H1 (cell line): ENCODE results near the gene ZNF831. TPM values are rescaled to one million over a fixed set of nuclear protein-coding genes. Genes with fewer than 3 reads are reported as not detected.

Source experiments
- CTCF ChIA-PET: fragments of 300-600 bp; sonication (Branson Sonifier 250); formaldehyde crosslinking; loops from one replicate; lab custom pipeline; 2021; ENCODE audit not compliant: partially characterized antibody; lab: Charles Lee
- POLR2A ChIA-PET: fragments of 300-600 bp; sonication (Branson Sonifier 250); formaldehyde crosslinking; loops from one replicate; lab custom pipeline; 2021; ENCODE audit warnings: inconsistent platforms; ENCODE audit not compliant: partially characterized antibody; lab: Charles Lee
- DNase-seq, 2 experiments: peaks; one replicate each; pipeline versions ENCODE4 v3.0.0 to v3.0.0-alpha.2; 2010 to 2022; ENCODE audit warnings: low spot score in 2 of 2, low read depth in 1 of 2, mixed read lengths in 1 of 2
- FAIRE-seq: peaks from 2 replicates; lab custom pipeline; 2011; peaks lifted over from hg19 to GRCh38; lab: Jason Lieb, UNC
- H2AFZ ChIP-seq: 2 replicates; pipeline ENCODE4 v1.8.1; 2012; ENCODE audit warnings: low read length, inconsistent platforms
- H2AK5ac ChIP-seq: 2 replicates; pipeline ENCODE4 v1.6.1; 2013; ENCODE audit warnings: low read depth, low read length
- H2BK120ac ChIP-seq: replicated peaks from 2 replicates; pipeline ENCODE3; 2013; ENCODE audit warnings: low read depth, low read length, inconsistent platforms
- H2BK12ac ChIP-seq: 2 replicates; pipeline ENCODE4 v1.6.1; 2013; ENCODE audit warnings: low read depth, low read length
- H2BK15ac ChIP-seq: 2 replicates; pipeline ENCODE4 v1.6.1; 2013; ENCODE audit warnings: low read length
- H2BK20ac ChIP-seq: 2 replicates; pipeline ENCODE4 v1.6.1; 2013; ENCODE audit warnings: low read length
- H2BK5ac ChIP-seq: 2 replicates; pipeline ENCODE4 v1.6.1; 2013; ENCODE audit warnings: low read depth, low read length
- H3K14ac ChIP-seq: 2 replicates; pipeline ENCODE4 v1.6.1; 2013; ENCODE audit warnings: inconsistent platforms; ENCODE audit not compliant: insufficient read length
- H3K18ac ChIP-seq: 2 replicates; pipeline ENCODE4 v1.6.1; 2013; ENCODE audit warnings: low read length; ENCODE audit errors: extremely low read depth
- H3K23ac ChIP-seq: 2 replicates; pipeline ENCODE4 v1.6.1; 2013; ENCODE audit warnings: inconsistent platforms; ENCODE audit not compliant: insufficient read length
- H3K23me2 ChIP-seq: 2 replicates; pipeline ENCODE4 v1.6.1; 2013; ENCODE audit warnings: low read depth, low read length
- H3K27ac ChIP-seq: 2 replicates; pipeline ENCODE4 v1.6.1; 2011; ENCODE audit warnings: low read depth, low read length, inconsistent platforms
- H3K27me3 ChIP-seq, 4 experiments: replicated peaks in 1 of 4; 1 replicate in 1 of 4; 2 replicates in 3 of 4; pipeline versions ENCODE4 v1.6.1 to v1.8.1; 2011 to 2013; ENCODE audit warnings: low read length in 3 of 4, mild to moderate bottlenecking in 3 of 4, inconsistent platforms in 2 of 4, mixed read lengths in 2 of 4, moderate library complexity in 1 of 4; ENCODE audit not compliant: control insufficient read depth in 3 of 4, insufficient read depth in 3 of 4; ENCODE audit errors: extremely low read depth in 1 of 4
- H3K36me3 ChIP-seq, 4 experiments: 2 replicates each; pipeline versions ENCODE4 v1.6.1 to v1.8.1; 2011 to 2013; ENCODE audit warnings: mild to moderate bottlenecking in 4 of 4, low read length in 3 of 4, moderate library complexity in 2 of 4, control low read depth in 1 of 4, inconsistent platforms in 1 of 4; ENCODE audit not compliant: insufficient read depth in 4 of 4, control insufficient read depth in 2 of 4
- H3K4ac ChIP-seq: replicated peaks from 2 replicates; pipeline ENCODE3; 2013; ENCODE audit warnings: low read length, low read depth, mixed read lengths, inconsistent platforms; ENCODE audit not compliant: insufficient read length
- H3K4me1 ChIP-seq, 4 experiments: replicated peaks in 1 of 4; 1 replicate in 1 of 4; 2 replicates in 3 of 4; pipeline versions ENCODE4 v1.6.1 to v1.8.1; 2011 to 2013; ENCODE audit warnings: low read length in 3 of 4, inconsistent platforms in 2 of 4, mixed read lengths in 1 of 4; ENCODE audit not compliant: insufficient read depth in 4 of 4, control insufficient read depth in 3 of 4
- H3K4me2 ChIP-seq, 2 experiments: 2 replicates each; pipeline versions ENCODE4 v1.6.1 to v1.8.1; 2011 to 2013; ENCODE audit warnings: low read depth in 2 of 2, low read length in 2 of 2, control low read depth in 1 of 2, inconsistent platforms in 1 of 2, mild to moderate bottlenecking in 1 of 2; ENCODE audit not compliant: insufficient read depth in 1 of 2
- H3K4me3 ChIP-seq, 4 experiments: fragments of 200-600, 300-600 bp in 1 of 4; sonication (generic), shearing (Covaris generic), sonication (Bioruptor Twin) in 1 of 4; 2 replicates each; pipeline versions ENCODE4 v1.5.1 to v1.8.1; 2011 to 2016; ENCODE audit warnings: low read length in 4 of 4, low read depth in 3 of 4, control low read depth in 2 of 4, inconsistent platforms in 2 of 4, mild to moderate bottlenecking in 2 of 4, mixed read lengths in 1 of 4, moderate library complexity in 1 of 4; ENCODE audit not compliant: insufficient read depth in 2 of 4; ENCODE audit errors: extremely low read depth in 1 of 4
- H3K56ac ChIP-seq: replicated peaks from 2 replicates; pipeline ENCODE3; 2013; ENCODE audit warnings: low read depth, mild to moderate bottlenecking, mixed read lengths, low read length, inconsistent platforms; ENCODE audit not compliant: insufficient read length
- H3K79me1 ChIP-seq: 2 replicates; pipeline ENCODE4 v1.6.1; 2013; ENCODE audit warnings: low read depth, low read length, control low read depth
- H3K79me2 ChIP-seq, 2 experiments: 2 replicates each; pipeline versions ENCODE4 v1.6.1 to v1.8.1; 2012 to 2013; ENCODE audit warnings: low read length in 2 of 2, mild to moderate bottlenecking in 2 of 2, inconsistent platforms in 1 of 2; ENCODE audit not compliant: insufficient read depth in 2 of 2, control insufficient read depth in 1 of 2
- H3K9ac ChIP-seq, 4 experiments: replicated peaks in 1 of 4; 1 replicate in 1 of 4; 2 replicates in 3 of 4; pipeline versions ENCODE4 v1.6.1 to v1.8.1; 2011 to 2013; ENCODE audit warnings: low read depth in 3 of 4, low read length in 3 of 4, control low read depth in 2 of 4, mild to moderate bottlenecking in 2 of 4, moderate library complexity in 2 of 4, inconsistent platforms in 1 of 4; ENCODE audit errors: extremely low read depth in 1 of 4
- H3K9me3 ChIP-seq, 2 experiments: 2 replicates each; pipeline versions ENCODE4 v1.6.1 to v1.8.1; 2012 to 2013; ENCODE audit warnings: mild to moderate bottlenecking in 2 of 2, moderate library complexity in 2 of 2, control low read depth in 1 of 2, inconsistent platforms in 1 of 2, low read depth in 1 of 2, low read length in 1 of 2, mixed read lengths in 1 of 2; ENCODE audit not compliant: insufficient read depth in 2 of 2
- H4K20me1 ChIP-seq, 2 experiments: replicated peaks in 1 of 2; 2 replicates each; pipeline versions ENCODE3 to v1.8.1; 2011 to 2013; ENCODE audit warnings: inconsistent platforms in 2 of 2, low read length in 2 of 2, mild to moderate bottlenecking in 1 of 2; ENCODE audit not compliant: insufficient read depth in 2 of 2, control insufficient read depth in 1 of 2
- H4K5ac ChIP-seq: 2 replicates; pipeline ENCODE4 v1.6.1; 2013; ENCODE audit warnings: low read length, low read depth, mixed read lengths, inconsistent platforms; ENCODE audit not compliant: insufficient read length
- H4K8ac ChIP-seq: 2 replicates; pipeline ENCODE4 v1.8.0; 2013; ENCODE audit warnings: mild to moderate bottlenecking, moderate library complexity, low read length, inconsistent platforms; ENCODE audit not compliant: insufficient read depth; ENCODE audit errors: extremely low read depth
- H4K91ac ChIP-seq: replicated peaks from 2 replicates; pipeline ENCODE3; 2013; ENCODE audit warnings: low read length, mixed read lengths, inconsistent platforms; ENCODE audit not compliant: insufficient read length
- ATF2 ChIP-seq: IDR thresholded peaks from 2 replicates; pipeline ENCODE4 v1.6.1; 2012; ENCODE audit warnings: low read length, inconsistent platforms
- CHD1 ChIP-seq: IDR thresholded peaks from 2 replicates; pipeline ENCODE4 v1.6.1; 2012; ENCODE audit warnings: low read depth, low read length, improper control_type of control experiment
- E2F6 ChIP-seq: IDR thresholded peaks from 2 replicates; pipeline ENCODE4 v1.6.1; 2012; ENCODE audit warnings: inconsistent platforms
- EZH2 ChIP-seq: fragments of 200-600 bp; sonication (generic); IDR thresholded peaks from 2 replicates; pipeline ENCODE4 v1.7.1; 2012; ENCODE audit warnings: low read depth, mild to moderate bottlenecking, moderate library complexity, low read length, inconsistent platforms; ENCODE audit not compliant: severe bottlenecking
- FOSL1 ChIP-seq: IDR thresholded peaks from 2 replicates; pipeline ENCODE4 v1.6.1; 2011; ENCODE audit warnings: mild to moderate bottlenecking, low read depth, low read length, moderate library complexity; ENCODE audit not compliant: insufficient read depth
- NANOG ChIP-seq: IDR thresholded peaks from 2 replicates; pipeline ENCODE4 v1.6.1; 2011; ENCODE audit warnings: low read length, low read depth, mild to moderate bottlenecking, inconsistent platforms; ENCODE audit not compliant: insufficient read depth, poor library complexity, severe bottlenecking
- POLR2AphosphoS5 ChIP-seq: IDR thresholded peaks from 2 replicates; pipeline ENCODE4 v1.6.1; 2011; ENCODE audit warnings: low read depth, low read length
- SP4 ChIP-seq: IDR thresholded peaks from 2 replicates; pipeline ENCODE4 v1.6.1; 2012; ENCODE audit warnings: low read length, inconsistent platforms
- TBP ChIP-seq: IDR thresholded peaks from 2 replicates; pipeline ENCODE4 v1.6.1; 2011; ENCODE audit warnings: low read depth, low read length, improper control_type of control experiment
- TEAD4 ChIP-seq: IDR thresholded peaks from 2 replicates; pipeline ENCODE4 v1.6.1; 2012; ENCODE audit warnings: low read depth, low read length, inconsistent platforms, mixed read lengths
- YY1 ChIP-seq: IDR thresholded peaks from 2 replicates; pipeline ENCODE4 v1.6.1; 2011; ENCODE audit warnings: low read depth, mild to moderate bottlenecking, low read length
- WGBS, 2 experiments: shearing (Covaris generic) in 1 of 2; methylation state at CpG; one replicate each; pipeline versions ENCODE4 v1.1.6 to v1.1.7; 2013 to 2015; ENCODE audit warnings: low lambda C conversion rate in 2 of 2, mixed read lengths in 2 of 2, inconsistent platforms in 1 of 2, low coverage in 1 of 2, missing lambda C conversion rate in 1 of 2; ENCODE audit not compliant: insufficient replicate concordance in 2 of 2, insufficient coverage in 1 of 2, insufficient read length in 1 of 2; ENCODE audit errors: extremely low coverage in 1 of 2, missing lambda C conversion rate in 1 of 2; 5-methylcytosine and 5-hydroxymethylcytosine counted together
- polyA plus RNA-seq, 7 experiments: library from polyadenylated mRNA; depleted of rRNA in 3 of 7; stranded (reverse) in 5 of 7; unstranded in 2 of 7; fragments of >200 nt in 5 of 7; fragments of 200-250 nt in 2 of 7; gene quantifications; 1 replicate in 5 of 7; 2 replicates in 1 of 7; 4 replicates in 1 of 7; pipeline versions ENCODE4 v1.2.1 to v1.2.3, GENCODE V29; 2011 to 2013; ENCODE audit warnings: missing spikeins in 2 of 7, mixed read lengths in 2 of 7
- total RNA-seq: library from RNA; stranded (reverse); fragmentation: NEBNext Ultra II Directional; extraction: Animal tissue kit (Norgen Biotek cat#: 25700); gene quantifications from 2 replicates; pipeline ENCODE4 v1.2.1, GENCODE V29; 2021

The ZNF831 gene
- total and polyA plus RNA-seq, 2 of the 8 experiments (the other 6 are each of a cell fraction or from before 2014, with no cell fraction given): not detected

- H3K9ac ChIP-seq: no peak overlapping the region
- no peak overlapping the region for H3K18ac ChIP-seq
- CTCF ChIA-PET: no interaction called here
- no peaks in the 10 kb centered on the region for H3K36me3 ChIP-seq
- no peaks in the 10 kb centered on the region for H3K23me2 ChIP-seq
- no peaks in the 10 kb centered on the region for H4K20me1 ChIP-seq
- FAIRE-seq (no peak), DNase-seq (no peak)
- H4K8ac ChIP-seq: no peak overlapping the region
- H2AFZ ChIP-seq: no peak overlapping the region
- no peaks in the 10 kb centered on the region for H3K4me1 ChIP-seq
- no peak overlapping the region for H3K4ac ChIP-seq
- POLR2A ChIA-PET: no interaction called here
- no peak overlapping the region for H3K27ac ChIP-seq
- H2BK120ac ChIP-seq: no peak overlapping the region
- H3K79me1 ChIP-seq: no peaks in the 10 kb centered on the region
- H3K9me3 ChIP-seq: peaks cover 30 to 35% of the 10 kb centered on the region in 2 experiments
- no peak overlapping the region for H3K4me2 ChIP-seq
- H3K27me3 ChIP-seq: no peaks in the 10 kb centered on the region
- no peak overlapping the region for H3K23ac ChIP-seq
- H2BK20ac ChIP-seq: no peak overlapping the region
- H3K79me2 ChIP-seq: no peaks in the 10 kb centered on the region
- no peak overlapping the region for H3K56ac ChIP-seq
- H4K5ac ChIP-seq: no peak overlapping the region
- H4K91ac ChIP-seq: no peak overlapping the region
- no peak overlapping the region for H2BK5ac ChIP-seq
- no peak overlapping the region for H2BK12ac ChIP-seq
- H3K4me3 ChIP-seq: no peak overlapping the region
- H2BK15ac ChIP-seq: no peak overlapping the region
- no peak overlapping the region for H2AK5ac ChIP-seq
- no peak overlapping the region for H3K14ac ChIP-seq
- WGBS, 2 experiments: 92% methylated on average over 5 of the region's 5 CpGs; no CpG with 5 or more reads in 1 of the 2 experiments
- no peak for TF ChIP-seq E2F6
- no peak for TF ChIP-seq FOSL1
- no peak for TF ChIP-seq SP4
- TF ChIP-seq ATF2: no peak
- no peak for TF ChIP-seq TEAD4
- no peak for TF ChIP-seq NANOG
- TF ChIP-seq POLR2AphosphoS5: no peak
- TF ChIP-seq EZH2: no peak
- no peak for TF ChIP-seq YY1
- TF ChIP-seq CHD1: no peak
- TF ChIP-seq TBP: no peak
These were observed 29.4 kb upstream of the ZNF831 start for GRCh38 chr20:59134182-59134581.
